Peyer's patch (tissue), 4 donors: ENCODE data around the gene PIN1. TPM values are rescaled to one million over a fixed set of nuclear protein-coding genes. Genes with fewer than 3 reads are reported as not detected.

Source experiments
- DNase-seq, 3 donors: peaks; one replicate each; pipeline ENCODE4 v3.0.0-alpha.2; 2017 to 2019
- H3K27ac ChIP-seq, 4 donors: fragments of 200-600 bp; sonication (generic); one replicate each; pipeline ENCODE4 v1.5.1; 2016 to 2019
- H3K27me3 ChIP-seq, 2 donors: fragments of 200-600 bp; sonication (generic); one replicate each; pipeline ENCODE4 v1.5.1; 2019
- H3K36me3 ChIP-seq, 3 donors: fragments of 200-600 bp; sonication (generic); one replicate each; pipeline ENCODE4 v1.5.1; 2016 to 2019
- H3K4me1 ChIP-seq, 4 donors: fragments of 200-600 bp; sonication (generic); one replicate each; pipeline ENCODE4 v1.5.1; 2016 to 2019
- H3K4me3 ChIP-seq, 4 donors: fragments of 200-600 bp; sonication (generic); 1 replicate in 3 of 4; 2 replicates in 1 of 4; pipeline ENCODE4 v1.5.1; 2016 to 2019; ENCODE audit warnings: mild to moderate bottlenecking in 1 of 4
- H3K9me3 ChIP-seq, 4 donors: fragments of 200-600 bp; sonication (generic); one replicate each; pipeline ENCODE4 v1.5.1; 2016 to 2019; ENCODE audit warnings: mild to moderate bottlenecking in 1 of 4
- POLR2A ChIP-seq, 2 donors: fragments of 450-650 bp; IDR thresholded peaks; one replicate each; pipeline ENCODE4 v1.5.1; 2017; ENCODE audit warnings: antibody characterized with exemption in 2 of 2, mild to moderate bottlenecking in 2 of 2, moderate library complexity in 2 of 2
- total RNA-seq, 4 donors: library from RNA; depleted of rRNA; stranded (reverse); fragments of >200 nt; gene quantifications; one replicate each; pipeline ENCODE4 v1.1.0, GENCODE V29; 2016
- TF ChIP-seq, protein P1 (sequence below), 6 experiments: fragments of 450-650 bp in 4 of 6; fragments of 200-600 bp in 2 of 6; sonication (generic) in 1 of 6; IDR thresholded peaks; one replicate each; pipeline ENCODE4 v1.5.1; 2017 to 2019; ENCODE audit warnings: antibody characterized with exemption in 6 of 6, mild to moderate bottlenecking in 3 of 6, moderate library complexity in 1 of 6

Gene PIN1
- total RNA-seq, 4 donors from 2014 or later = 35.7 to 89.1 (median 61.1) TPM

DNA sequence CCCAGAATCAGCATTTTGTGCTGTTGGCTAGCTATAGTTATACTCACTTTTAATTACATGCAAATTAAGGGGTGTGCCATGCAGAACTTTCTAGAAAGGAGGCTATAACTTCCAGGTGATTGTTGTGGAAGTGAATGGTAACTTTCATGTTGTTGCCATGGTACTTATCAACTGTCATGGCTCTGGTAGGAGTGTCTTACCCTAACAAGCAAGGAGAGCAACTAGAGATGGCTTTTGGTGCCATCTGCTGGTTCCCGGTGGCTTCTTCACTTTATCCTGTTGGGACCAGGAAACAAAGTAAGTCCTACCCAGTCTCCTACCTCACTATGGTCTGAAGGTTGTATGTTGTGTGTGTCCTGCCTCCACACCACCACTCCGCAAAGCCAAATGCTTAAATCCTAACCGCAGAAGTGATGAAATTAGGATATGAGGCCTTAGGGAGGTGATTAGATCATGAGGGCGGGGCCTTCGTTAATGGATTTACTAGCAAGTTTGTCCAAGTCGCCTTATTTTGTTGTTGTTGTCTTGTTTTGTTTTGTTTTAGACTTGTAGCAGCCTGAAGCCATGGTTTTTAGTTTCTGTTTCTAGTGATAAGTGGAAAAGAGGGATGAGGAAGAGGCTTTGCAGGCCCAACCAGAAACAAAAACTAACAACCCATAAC, 38.9 kb upstream of the PIN1 start:
- Histone ChIP-seq H3K27ac (peak overlapping the region in 1 of 4 donors; percentile 9), H3K4me3 (no peak overlapping the region), H3K36me3 (no peaks in the 10 kb centered on the region), H3K4me1 (peaks cover 0 to 2% (median under 1%) of the 10 kb centered on the region in 4 donors), H3K27me3 (no peaks in the 10 kb centered on the region), H3K9me3 (no peaks in the 10 kb centered on the region)
- TF ChIP-seq, protein P1, sequence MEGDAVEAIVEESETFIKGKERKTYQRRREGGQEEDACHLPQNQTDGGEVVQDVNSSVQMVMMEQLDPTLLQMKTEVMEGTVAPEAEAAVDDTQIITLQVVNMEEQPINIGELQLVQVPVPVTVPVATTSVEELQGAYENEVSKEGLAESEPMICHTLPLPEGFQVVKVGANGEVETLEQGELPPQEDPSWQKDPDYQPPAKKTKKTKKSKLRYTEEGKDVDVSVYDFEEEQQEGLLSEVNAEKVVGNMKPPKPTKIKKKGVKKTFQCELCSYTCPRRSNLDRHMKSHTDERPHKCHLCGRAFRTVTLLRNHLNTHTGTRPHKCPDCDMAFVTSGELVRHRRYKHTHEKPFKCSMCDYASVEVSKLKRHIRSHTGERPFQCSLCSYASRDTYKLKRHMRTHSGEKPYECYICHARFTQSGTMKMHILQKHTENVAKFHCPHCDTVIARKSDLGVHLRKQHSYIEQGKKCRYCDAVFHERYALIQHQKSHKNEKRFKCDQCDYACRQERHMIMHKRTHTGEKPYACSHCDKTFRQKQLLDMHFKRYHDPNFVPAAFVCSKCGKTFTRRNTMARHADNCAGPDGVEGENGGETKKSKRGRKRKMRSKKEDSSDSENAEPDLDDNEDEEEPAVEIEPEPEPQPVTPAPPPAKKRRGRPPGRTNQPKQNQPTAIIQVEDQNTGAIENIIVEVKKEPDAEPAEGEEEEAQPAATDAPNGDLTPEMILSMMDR (IDR thresholded peaks at IDR 0.05) = peak; percentile 55 to 97 (median 87)
- no peak for TF ChIP-seq POLR2A (IDR thresholded peaks at IDR 0.05)
- DNase-seq = peak; percentile 82 to 96 (median 83)

GRCh38 chr19:9797871-9798270, 37.2 kb upstream of the PIN1 start:
- no peaks in the 10 kb centered on the region for H3K9me3 ChIP-seq
- DNase-seq = no peak
- no peak overlapping the region for H3K4me3 ChIP-seq
- no peak overlapping the region for H3K27ac ChIP-seq
- TF ChIP-seq POLR2A (IDR thresholded peaks at IDR 0.05) = no peak
- TF ChIP-seq, protein P1 (IDR thresholded peaks at IDR 0.05) = no peak
- H3K4me1 ChIP-seq = no peaks in the 10 kb centered on the region
- H3K36me3 ChIP-seq = no peaks in the 10 kb centered on the region
- H3K27me3 ChIP-seq = no peaks in the 10 kb centered on the region

DNA sequence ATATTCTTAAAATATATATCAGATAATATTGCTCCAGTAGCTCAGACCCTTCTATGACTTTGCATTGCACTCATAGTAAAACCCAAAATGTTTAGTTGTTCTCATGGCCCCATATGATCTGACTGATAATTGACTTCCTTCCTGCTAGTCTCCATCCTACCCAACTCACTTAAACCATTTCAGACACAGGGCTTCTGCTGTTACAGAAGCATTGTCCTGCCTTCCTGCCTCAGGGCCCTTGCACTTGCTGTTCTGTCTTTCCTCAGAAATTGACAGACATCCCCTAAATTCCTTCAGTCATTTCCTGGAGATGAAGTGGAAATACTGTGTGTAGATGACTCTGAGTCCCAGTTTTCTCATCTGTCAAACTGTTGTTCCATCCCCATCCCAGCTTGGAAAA, 36.0 kb upstream of the PIN1 start:
- no peak for DNase-seq
- no peak overlapping the region for H3K27ac ChIP-seq
- no peaks in the 10 kb centered on the region for H3K9me3 ChIP-seq
- no peak overlapping the region for H3K4me3 ChIP-seq
- no peaks in the 10 kb centered on the region for H3K36me3 ChIP-seq
- no peaks in the 10 kb centered on the region for H3K4me1 ChIP-seq
- TF ChIP-seq, protein P1 (IDR thresholded peaks at IDR 0.05) = no peak
- no peak for TF ChIP-seq POLR2A (IDR thresholded peaks at IDR 0.05)
- H3K27me3 ChIP-seq = no peaks in the 10 kb centered on the region

GRCh38 chr19:9801976-9802375, 33.1 kb upstream of the PIN1 start:
- Histone ChIP-seq H3K27me3 (no peaks in the 10 kb centered on the region), H3K4me3 (no peak overlapping the region), H3K36me3 (peaks cover 0 to 11% (median 0%) of the 10 kb centered on the region in 3 donors), H3K9me3 (no peaks in the 10 kb centered on the region), H3K27ac (no peak overlapping the region), H3K4me1 (no peaks in the 10 kb centered on the region)
- no peak for DNase-seq
- TF ChIP-seq, protein P1 (IDR thresholded peaks at IDR 0.05) = no peak
- no peak for TF ChIP-seq POLR2A (IDR thresholded peaks at IDR 0.05)

DNA sequence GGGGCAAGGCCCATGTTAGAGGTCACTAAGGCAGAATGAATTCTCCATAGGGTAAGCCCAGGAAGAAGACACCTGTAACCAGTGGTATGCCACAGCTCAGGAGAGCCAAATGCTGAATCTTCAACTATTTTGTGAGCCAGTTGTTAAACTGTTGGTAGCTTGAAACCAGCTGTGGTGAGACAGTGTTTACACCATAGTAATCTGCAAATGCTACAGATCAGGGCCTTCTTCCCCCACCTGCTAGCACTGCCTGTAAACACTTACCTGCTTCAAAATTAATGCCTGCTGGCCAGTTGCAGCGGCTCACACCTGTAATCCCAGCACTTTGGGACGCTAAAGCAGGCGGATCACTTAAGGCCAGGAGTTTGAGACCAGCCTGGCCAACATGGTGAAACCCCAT, 28.3 kb upstream of the PIN1 start:
- Histone ChIP-seq H3K4me1 (no peaks in the 10 kb centered on the region), H3K36me3 (peaks cover 0 to 52% (median 0%) of the 10 kb centered on the region in 3 donors), H3K27me3 (no peaks in the 10 kb centered on the region), H3K9me3 (no peaks in the 10 kb centered on the region), H3K4me3 (no peak overlapping the region), H3K27ac (no peak overlapping the region)
- TF ChIP-seq POLR2A (IDR thresholded peaks at IDR 0.05) = no peak
- TF ChIP-seq, protein P1 (IDR thresholded peaks at IDR 0.05) = no peak
- DNase-seq = no peak
